Measurements from ENCODE around the gene STOM. TPM values are rescaled to one million over a fixed set of nuclear protein-coding genes. Genes with fewer than 3 reads are reported as not detected.

STOM gene
- total and polyA plus RNA-seq, 10 of the 15 experiments (the other 5 are each of a cell fraction or from before 2014, with no cell fraction given) = 6.7 to 47.4 (median 39.8) TPM

GRCh38 chr9:121294151-121294743 lies 75.8 kb downstream of the STOM start:
- Histone ChIP-seq H3K4me2 (ENCODE audit: control insufficient read depth, insufficient read depth) (no peak overlapping the region), H3K27me3 (replicated peaks in 1 of 2; ENCODE audit: control insufficient read depth in 2 of 2, insufficient read depth in 2 of 2, low read length in 1 of 2) (no peaks in the 10 kb centered on the region), H3K79me2 (ENCODE audit: control insufficient read depth, insufficient read depth, low read length) (no peaks in the 10 kb centered on the region), H3K36me3 (ENCODE audit: control insufficient read depth in 2 of 2, insufficient read depth in 2 of 2, low read length in 1 of 2) (no peaks in the 10 kb centered on the region), H2AFZ (ENCODE audit: control insufficient read depth, low read depth, low read length) (no peak overlapping the region), H4K20me1 (ENCODE audit: control insufficient read depth, insufficient read depth) (no peaks in the 10 kb centered on the region), H3K27ac (ENCODE audit: control insufficient read depth, insufficient read depth) (no peak overlapping the region), H3K9me3 (replicated peaks; ENCODE audit: control insufficient read depth, insufficient read depth, low read length) (no peaks in the 10 kb centered on the region), H3K4me1 (ENCODE audit: control insufficient read depth, insufficient read depth, low read length) (peaks cover 3% of the 10 kb centered on the region; the same call in 1 of the 2 replicates), H3K9ac (ENCODE audit: control insufficient read depth, insufficient read depth, low read length) (no peak overlapping the region), H3K4me3 (no peak overlapping the region)
- SMC1A ChIA-PET (ENCODE audit: uncharacterized antibody, unreplicated experiment) = no interaction called here
- intact Hi-C loops (cut with micrococcal nuclease; ENCODE audit: unreplicated experiment) = no loop called here
- 61% methylated on average over 6 of the region's 6 CpGs for WGBS (ENCODE audit: insufficient coverage, insufficient replicate concordance, low lambda C conversion rate, missing lambda C conversion rate)
- CTCF ChIA-PET = no interaction called here
- POLR2A ChIA-PET = no interaction called here
- TF ChIP-seq BCL11A (IDR thresholded peaks at IDR 0.05; ENCODE audit: low read depth, low read length) (no peak), CBFB (IDR thresholded peaks at IDR 0.05; ENCODE audit: low read depth) (no peak), SPI1 (IDR thresholded peaks at IDR 0.05; ENCODE audit: borderline replicate concordance, insufficient read depth, low read depth, low read length) (no peak), LARP7 (IDR thresholded peaks at IDR 0.05) (no peak), IRF4 (IDR thresholded peaks at IDR 0.05; ENCODE audit: low read depth, low read length) (no peak), KLF5 (IDR thresholded peaks at IDR 0.05; ENCODE audit: partially characterized antibody) (no peak), EZH2 (IDR thresholded peaks at IDR 0.05; ENCODE audit: borderline replicate concordance, control insufficient read depth, low read depth, low read length) (no peak), CUX1 (IDR thresholded peaks at IDR 0.05; ENCODE audit: insufficient replicate concordance, low read depth, low read length) (no peak), GABPA (IDR thresholded peaks at IDR 0.05; ENCODE audit: low read depth) (no peak), ZSCAN29 (IDR thresholded peaks at IDR 0.05) (no peak), ZZZ3 (IDR thresholded peaks at IDR 0.05; ENCODE audit: control insufficient read depth, insufficient read length, low read depth) (no peak), JUNB (IDR thresholded peaks at IDR 0.05) (no peak), HDGF (IDR thresholded peaks at IDR 0.05) (no peak), NR2C2 (IDR thresholded peaks at IDR 0.05; ENCODE audit: borderline replicate concordance, control insufficient read depth, insufficient read length, low read depth) (no peak), TARDBP (IDR thresholded peaks at IDR 0.05; ENCODE audit: borderline replicate concordance) (no peak), SREBF2 (IDR thresholded peaks at IDR 0.05; ENCODE audit: low read length) (no peak), SRF (IDR thresholded peaks at IDR 0.05; ENCODE audit: low read depth in 2 of 2, low read length in 2 of 2) (no peak), GATAD2B (conservative IDR thresholded peaks at IDR 0.05; ENCODE audit: low read depth) (no peak)
- TF ChIP-seq, protein P1, sequence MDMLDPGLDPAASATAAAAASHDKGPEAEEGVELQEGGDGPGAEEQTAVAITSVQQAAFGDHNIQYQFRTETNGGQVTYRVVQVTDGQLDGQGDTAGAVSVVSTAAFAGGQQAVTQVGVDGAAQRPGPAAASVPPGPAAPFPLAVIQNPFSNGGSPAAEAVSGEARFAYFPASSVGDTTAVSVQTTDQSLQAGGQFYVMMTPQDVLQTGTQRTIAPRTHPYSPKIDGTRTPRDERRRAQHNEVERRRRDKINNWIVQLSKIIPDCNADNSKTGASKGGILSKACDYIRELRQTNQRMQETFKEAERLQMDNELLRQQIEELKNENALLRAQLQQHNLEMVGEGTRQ (IDR thresholded peaks at IDR 0.05; ENCODE audit: borderline replicate concordance, low read depth, low read length) = no peak
- TF ChIP-seq, protein P2, sequence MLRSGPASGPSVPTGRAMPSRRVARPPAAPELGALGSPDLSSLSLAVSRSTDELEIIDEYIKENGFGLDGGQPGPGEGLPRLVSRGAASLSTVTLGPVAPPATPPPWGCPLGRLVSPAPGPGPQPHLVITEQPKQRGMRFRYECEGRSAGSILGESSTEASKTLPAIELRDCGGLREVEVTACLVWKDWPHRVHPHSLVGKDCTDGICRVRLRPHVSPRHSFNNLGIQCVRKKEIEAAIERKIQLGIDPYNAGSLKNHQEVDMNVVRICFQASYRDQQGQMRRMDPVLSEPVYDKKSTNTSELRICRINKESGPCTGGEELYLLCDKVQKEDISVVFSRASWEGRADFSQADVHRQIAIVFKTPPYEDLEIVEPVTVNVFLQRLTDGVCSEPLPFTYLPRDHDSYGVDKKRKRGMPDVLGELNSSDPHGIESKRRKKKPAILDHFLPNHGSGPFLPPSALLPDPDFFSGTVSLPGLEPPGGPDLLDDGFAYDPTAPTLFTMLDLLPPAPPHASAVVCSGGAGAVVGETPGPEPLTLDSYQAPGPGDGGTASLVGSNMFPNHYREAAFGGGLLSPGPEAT (IDR thresholded peaks at IDR 0.05; ENCODE audit: low read depth) = no peak
- DNase-seq (ENCODE audit: low read depth, low spot score) (no peak), FAIRE-seq (no peak), ATAC-seq (no peak)
- RAD21 ChIA-PET (ENCODE audit: unreplicated experiment) = no interaction called here
- in situ Hi-C loops (cut with MboI) = no loop called here
- BruUV-seq (replicated peaks) = no TSS peak

All from GM12878 (cell line).